Thoracic aorta (tissue), 2 donors: ENCODE measurements around the gene NSUN6. TPM values are rescaled to one million over a fixed set of nuclear protein-coding genes. Genes with fewer than 3 reads are reported as not detected.
"Not testable (repeated sequence)": the region's sequence is repeated elsewhere in the genome, so short reads cannot be mapped to it uniquely, and the experiment has no call there.

Experiments
- ATAC-seq: fragments of 150-250 bp; one replicate; pipeline ENCODE4 v1.8.0; 2017; ENCODE audit warnings: low read depth; ENCODE audit not compliant: insufficient number of reproducible peaks, low FRiP score
- DNase-seq: peaks from one replicate; pipeline ENCODE4 v3.0.0-alpha.2; 2020; ENCODE audit warnings: low spot score
- H3K27ac ChIP-seq, 2 donors: fragments of 200-600 bp; sonication (generic); 1 replicate in 1 of 2; 2 replicates in 1 of 2; pipeline ENCODE4 v1.5.1; 2016; ENCODE audit warnings: mild to moderate bottlenecking in 2 of 2, moderate library complexity in 2 of 2
- H3K27me3 ChIP-seq: fragments of 200-600 bp; sonication (generic); replicated peaks from 2 replicates; pipeline ENCODE4 v1.6.0; 2016; ENCODE audit warnings: mild to moderate bottlenecking; ENCODE audit not compliant: insufficient read depth
- H3K36me3 ChIP-seq: fragments of 200-600 bp; sonication (generic); one replicate; pipeline ENCODE4 v1.5.1; 2016
- H3K4me1 ChIP-seq, 2 donors: fragments of 200-600 bp; sonication (generic); 1 replicate in 1 of 2; 2 replicates in 1 of 2; pipeline versions ENCODE4 v1.5.1 to v1.6.0; 2016; ENCODE audit warnings: low read depth in 2 of 2, mild to moderate bottlenecking in 1 of 2; ENCODE audit not compliant: control insufficient read depth in 1 of 2
- H3K4me3 ChIP-seq: fragments of 200-600 bp; sonication (generic); 2 replicates; pipeline ENCODE4 v1.5.1; 2016; ENCODE audit warnings: mild to moderate bottlenecking
- H3K9me3 ChIP-seq: fragments of 200-600 bp; sonication (generic); 2 replicates; pipeline ENCODE4 v1.5.1; 2016
- total RNA-seq, 2 donors: library from RNA; depleted of rRNA; stranded (reverse); fragments of >200 nt; gene quantifications; one replicate each; pipeline versions ENCODE4 v1.1.0 to v1.2.3, GENCODE V29; 2016
- TF ChIP-seq, protein P1 (sequence below): fragments of 200-600 bp; sonication (generic); IDR thresholded peaks from one replicate; pipeline ENCODE4 v1.5.1; 2019; ENCODE audit warnings: antibody characterized with exemption

The NSUN6 gene
- total RNA-seq, 2 donors from 2014 or later = 12.7 to 19.8 TPM

DNA sequence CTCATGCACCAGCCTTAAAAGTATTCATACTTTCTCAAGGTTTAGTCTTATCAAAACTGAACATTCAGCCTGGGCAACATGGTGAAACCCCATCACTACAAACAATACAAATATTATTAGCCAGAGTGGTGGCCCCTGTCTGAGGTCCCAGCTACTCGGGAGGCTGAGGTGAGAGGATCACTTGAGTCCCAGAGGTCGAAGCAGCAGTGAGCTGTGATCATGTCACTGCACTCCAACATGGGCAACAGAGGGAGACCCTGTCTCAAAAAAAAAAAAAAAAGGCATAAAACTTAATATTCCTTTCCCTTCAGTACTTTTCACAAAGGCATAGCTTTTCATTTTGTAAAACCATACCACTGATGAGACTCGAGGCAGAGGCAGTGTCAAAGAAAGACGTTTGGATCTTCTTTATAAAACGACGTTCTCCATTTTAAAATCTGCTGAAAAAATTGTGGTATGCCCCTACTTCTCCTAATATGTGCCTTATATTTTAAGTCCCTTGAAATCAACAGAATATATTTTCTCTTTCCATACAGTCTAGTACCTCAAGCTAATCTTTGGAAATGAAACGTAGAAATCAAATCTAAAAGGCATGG, 1.9 kb downstream of the NSUN6 start:
- no peak for ATAC-seq
- no peaks in the 10 kb centered on the region for H3K27me3 ChIP-seq
- H3K27ac ChIP-seq = no peak overlapping the region
- H3K9me3 ChIP-seq = no peaks in the 10 kb centered on the region
- TF ChIP-seq, protein P1, sequence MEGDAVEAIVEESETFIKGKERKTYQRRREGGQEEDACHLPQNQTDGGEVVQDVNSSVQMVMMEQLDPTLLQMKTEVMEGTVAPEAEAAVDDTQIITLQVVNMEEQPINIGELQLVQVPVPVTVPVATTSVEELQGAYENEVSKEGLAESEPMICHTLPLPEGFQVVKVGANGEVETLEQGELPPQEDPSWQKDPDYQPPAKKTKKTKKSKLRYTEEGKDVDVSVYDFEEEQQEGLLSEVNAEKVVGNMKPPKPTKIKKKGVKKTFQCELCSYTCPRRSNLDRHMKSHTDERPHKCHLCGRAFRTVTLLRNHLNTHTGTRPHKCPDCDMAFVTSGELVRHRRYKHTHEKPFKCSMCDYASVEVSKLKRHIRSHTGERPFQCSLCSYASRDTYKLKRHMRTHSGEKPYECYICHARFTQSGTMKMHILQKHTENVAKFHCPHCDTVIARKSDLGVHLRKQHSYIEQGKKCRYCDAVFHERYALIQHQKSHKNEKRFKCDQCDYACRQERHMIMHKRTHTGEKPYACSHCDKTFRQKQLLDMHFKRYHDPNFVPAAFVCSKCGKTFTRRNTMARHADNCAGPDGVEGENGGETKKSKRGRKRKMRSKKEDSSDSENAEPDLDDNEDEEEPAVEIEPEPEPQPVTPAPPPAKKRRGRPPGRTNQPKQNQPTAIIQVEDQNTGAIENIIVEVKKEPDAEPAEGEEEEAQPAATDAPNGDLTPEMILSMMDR = no peak
- DNase-seq = no peak
- peaks cover 14 to 27% of the 10 kb centered on the region in 2 donors for H3K4me1 ChIP-seq
- H3K4me3 ChIP-seq = no peak overlapping the region
- H3K36me3 ChIP-seq = peaks cover 7% of the 10 kb centered on the region

DNA sequence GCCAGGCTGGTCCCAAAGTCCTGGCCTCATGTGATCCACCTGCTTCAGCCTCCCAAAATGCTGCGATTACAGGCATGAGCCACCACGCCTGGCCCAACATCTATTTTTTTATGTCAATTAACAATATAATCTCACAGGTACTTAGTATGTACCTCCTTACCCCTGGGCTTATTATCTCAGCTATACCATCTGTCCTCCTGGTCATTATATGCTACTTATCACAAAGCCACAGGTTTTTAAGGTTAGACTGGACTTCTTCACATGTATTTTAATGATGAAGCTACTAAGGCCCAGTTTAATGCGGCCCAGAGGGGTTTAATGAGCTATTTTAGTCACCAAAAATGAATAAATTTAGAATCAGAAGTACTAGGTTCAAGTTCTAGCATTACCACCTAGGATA, 3.4 kb downstream of the NSUN6 start:
- Histone ChIP-seq H3K27ac (no peak overlapping the region), H3K36me3 (peaks cover 7% of the 10 kb centered on the region), H3K9me3 (no peaks in the 10 kb centered on the region), H3K27me3 (no peaks in the 10 kb centered on the region), H3K4me1 (peaks cover 14 to 27% of the 10 kb centered on the region in 2 donors), H3K4me3 (no peak overlapping the region)
- TF ChIP-seq, protein P1 = no peak
- DNase-seq (no peak), ATAC-seq (no peak)

GRCh38 chr10:18647151-18647550, 4.2 kb downstream of the NSUN6 start:
- DNase-seq (no peak), ATAC-seq (no peak)
- no peaks in the 10 kb centered on the region for H3K27me3 ChIP-seq
- H3K27ac ChIP-seq = no peak overlapping the region
- H3K4me1 ChIP-seq = peaks cover 14 to 25% of the 10 kb centered on the region in 2 donors
- TF ChIP-seq, protein P1 = no peak
- H3K4me3 ChIP-seq = no peak overlapping the region
- no peaks in the 10 kb centered on the region for H3K9me3 ChIP-seq
- peaks cover 7% of the 10 kb centered on the region for H3K36me3 ChIP-seq

DNA sequence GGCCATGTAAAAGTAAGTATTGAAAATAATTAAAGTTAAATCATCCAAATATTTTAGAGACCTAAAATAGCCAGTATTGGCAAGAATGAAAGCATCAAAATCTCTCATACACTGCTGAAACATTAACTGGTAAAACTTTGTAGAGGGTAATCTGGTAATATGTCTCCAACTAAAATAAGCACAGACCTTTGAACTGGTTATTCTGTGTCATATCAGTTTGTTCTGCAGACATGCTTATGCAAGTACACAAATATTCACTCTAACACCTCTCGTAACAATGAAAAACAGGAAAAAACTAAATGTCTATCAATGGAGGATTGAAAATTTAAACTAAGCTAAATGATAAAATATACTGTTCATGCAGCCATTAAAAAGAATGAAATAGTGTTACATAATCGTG, 11.7 kb downstream of the NSUN6 start:
- not testable (repeated sequence) for H3K9me3 ChIP-seq, H3K27ac ChIP-seq, H3K27me3 ChIP-seq, DNase-seq, H3K36me3 ChIP-seq, H3K4me3 ChIP-seq, ATAC-seq, H3K4me1 ChIP-seq

DNA sequence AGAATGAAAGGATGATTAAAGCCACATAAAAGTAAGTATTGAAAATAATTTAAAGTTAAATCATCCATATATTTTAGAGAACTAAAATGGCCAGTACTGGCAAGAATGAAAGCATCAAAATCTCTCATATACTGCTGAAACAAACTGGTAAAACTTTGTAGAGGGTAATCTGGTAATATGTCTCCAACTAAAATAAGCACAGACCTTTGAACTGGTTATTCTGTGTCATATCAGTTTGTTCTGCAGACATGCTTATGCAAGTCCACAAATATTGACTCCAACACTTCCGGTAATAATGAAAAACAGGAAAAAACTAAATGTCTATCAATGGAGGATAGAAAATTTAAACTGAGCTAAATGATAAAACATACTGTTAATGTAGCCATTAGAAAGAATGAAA, 14.0 kb downstream of the NSUN6 start:
- H3K27ac ChIP-seq, ATAC-seq, H3K4me1 ChIP-seq, H3K9me3 ChIP-seq, H3K4me3 ChIP-seq, H3K36me3 ChIP-seq, DNase-seq, H3K27me3 ChIP-seq: not testable (repeated sequence)

DNA sequence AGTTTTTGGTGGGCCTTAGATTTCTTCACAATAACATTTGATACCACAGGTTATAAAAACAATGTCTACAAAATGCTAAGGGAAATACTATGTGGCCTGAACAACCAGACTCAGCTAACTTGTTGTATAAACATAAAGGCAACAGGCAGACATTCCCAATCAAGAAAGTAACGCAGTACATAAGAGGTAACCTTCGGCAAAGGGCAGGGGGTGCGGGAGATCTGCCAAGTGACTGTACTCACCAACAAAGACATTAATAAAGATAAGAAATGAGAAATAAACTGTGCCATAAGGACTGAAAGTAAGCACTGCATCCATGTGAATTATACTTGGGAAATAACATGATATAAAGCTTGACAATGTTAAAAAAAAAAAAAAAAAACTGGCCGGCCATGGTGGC, 15.4 kb downstream of the NSUN6 start:
- DNase-seq (no peak), ATAC-seq (no peak)
- H3K27ac ChIP-seq = no peak overlapping the region
- H3K4me3 ChIP-seq = no peak overlapping the region
- TF ChIP-seq, protein P1 = no peak
- no peaks in the 10 kb centered on the region for H3K4me1 ChIP-seq
- no peaks in the 10 kb centered on the region for H3K9me3 ChIP-seq
- H3K36me3 ChIP-seq = no peaks in the 10 kb centered on the region
- H3K27me3 ChIP-seq = no peaks in the 10 kb centered on the region

DNA sequence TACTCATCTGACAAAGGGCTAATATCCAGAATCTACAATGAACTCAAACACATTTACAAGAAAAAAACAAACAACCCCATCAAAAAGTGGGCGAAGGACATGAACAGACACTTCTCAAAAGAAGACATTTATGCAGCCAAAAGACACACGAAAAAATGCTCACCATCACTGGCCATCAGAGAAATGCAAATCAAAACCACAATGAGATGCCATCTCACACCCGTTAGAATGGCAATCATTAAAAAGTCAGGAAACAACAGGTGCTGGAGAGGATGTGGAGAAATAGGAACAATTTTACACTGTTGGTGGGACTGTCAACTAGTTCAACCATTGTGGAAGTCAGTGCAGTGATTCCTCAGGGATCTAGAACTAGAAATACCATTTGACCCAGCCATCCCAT, 18.9 kb downstream of the NSUN6 start:
- not testable (repeated sequence) for ATAC-seq

DNA sequence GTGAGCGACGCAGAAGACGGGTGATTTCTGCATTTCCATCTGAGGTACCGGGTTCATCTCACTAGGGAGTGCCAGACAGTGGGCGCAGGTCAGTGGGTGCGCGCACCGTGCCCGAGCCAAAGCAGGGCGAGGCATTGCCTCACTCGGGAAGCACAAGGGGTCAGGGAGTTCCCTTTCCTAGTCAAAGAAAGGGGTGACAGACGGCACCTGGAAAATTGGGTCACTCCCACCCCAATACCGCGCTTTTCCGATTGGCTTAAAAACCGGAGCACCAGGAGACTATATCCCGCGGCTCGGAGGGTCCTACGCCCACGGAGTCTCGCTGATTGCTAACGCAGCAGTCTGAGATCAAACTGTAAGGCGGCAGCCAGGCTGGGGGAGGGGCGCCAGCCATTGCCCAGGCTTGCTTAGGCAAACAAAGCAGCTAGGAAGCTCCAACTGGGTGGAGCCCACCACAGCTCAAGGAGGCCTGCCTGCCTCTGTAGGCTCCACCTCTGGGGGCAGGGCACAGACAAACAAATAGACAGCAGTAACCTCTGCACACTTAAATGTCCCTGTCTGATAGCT, 23.9 kb downstream of the NSUN6 start:
- H3K4me3 ChIP-seq = peak overlapping the region; percentile 87
- not testable (repeated sequence) for H3K27me3 ChIP-seq

More for the DNA sequence above, 18.9 kb downstream of the NSUN6 start:
- not testable (repeated sequence) for H3K4me3 ChIP-seq, H3K36me3 ChIP-seq, H3K9me3 ChIP-seq, H3K4me1 ChIP-seq, H3K27ac ChIP-seq, DNase-seq, H3K27me3 ChIP-seq

More for the DNA sequence above, 23.9 kb downstream of the NSUN6 start:
- not testable (repeated sequence) for ATAC-seq, H3K36me3 ChIP-seq, H3K9me3 ChIP-seq, H3K4me1 ChIP-seq
- peak overlapping the region in 1 of 2 donors; percentile 44 for H3K27ac ChIP-seq
- peak; percentile 6 for DNase-seq
